ENCODE data around the gene RALGPS1.

RALGPS1 gene

GRCh38 chr9:127029548-127029947 lies 115.0 kb downstream of the RALGPS1 start:
- no peak for DNase-seq

DNA sequence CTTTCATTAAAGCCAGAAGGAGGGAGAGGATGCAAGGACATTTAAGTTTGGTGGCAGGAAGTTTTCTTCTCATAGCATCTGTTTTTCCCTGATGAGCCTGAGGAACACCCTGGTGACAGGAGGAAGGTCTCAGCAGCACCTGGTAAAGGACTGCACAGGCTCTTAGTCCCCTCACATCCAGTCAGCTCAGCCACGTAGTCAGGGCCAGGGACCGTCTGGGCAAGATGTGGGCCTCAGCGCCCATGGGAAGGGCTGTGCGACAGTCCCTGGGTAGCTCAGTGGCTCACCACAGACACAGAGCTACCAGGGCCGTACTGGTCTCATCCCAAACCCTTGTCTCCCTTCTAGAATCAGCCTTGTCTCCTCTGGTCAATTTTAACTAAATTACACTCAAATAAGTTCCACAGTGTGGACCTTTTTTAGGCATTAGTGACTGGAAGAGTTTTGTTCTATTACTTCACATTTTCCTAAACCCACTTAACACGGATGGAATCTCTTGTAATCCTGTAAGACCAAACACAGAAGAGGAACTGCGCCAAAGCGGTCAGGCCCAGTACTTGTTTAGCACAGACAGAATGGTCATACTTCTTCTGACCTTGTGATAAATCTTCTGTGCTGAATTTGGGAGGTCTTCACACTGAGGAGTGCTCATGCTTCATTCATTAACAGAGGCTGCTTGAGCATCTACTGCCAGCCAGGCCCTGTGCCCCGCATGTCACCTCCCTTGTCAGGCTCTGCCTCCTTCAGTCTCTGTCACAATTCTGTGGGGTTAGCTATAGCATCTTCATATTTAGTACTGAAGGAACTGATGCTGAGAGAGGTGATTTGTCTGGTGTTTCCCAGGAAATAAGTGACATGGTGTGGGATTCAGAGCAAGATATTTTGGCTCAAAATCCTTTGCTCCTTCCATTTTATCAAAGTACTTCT lies 116.5 kb downstream of the RALGPS1 start:
- no peak for DNase-seq

- DNase-seq, result no peak
These were observed 117.7 kb downstream of the RALGPS1 start for GRCh38 chr9:127032256-127032655.

DNA sequence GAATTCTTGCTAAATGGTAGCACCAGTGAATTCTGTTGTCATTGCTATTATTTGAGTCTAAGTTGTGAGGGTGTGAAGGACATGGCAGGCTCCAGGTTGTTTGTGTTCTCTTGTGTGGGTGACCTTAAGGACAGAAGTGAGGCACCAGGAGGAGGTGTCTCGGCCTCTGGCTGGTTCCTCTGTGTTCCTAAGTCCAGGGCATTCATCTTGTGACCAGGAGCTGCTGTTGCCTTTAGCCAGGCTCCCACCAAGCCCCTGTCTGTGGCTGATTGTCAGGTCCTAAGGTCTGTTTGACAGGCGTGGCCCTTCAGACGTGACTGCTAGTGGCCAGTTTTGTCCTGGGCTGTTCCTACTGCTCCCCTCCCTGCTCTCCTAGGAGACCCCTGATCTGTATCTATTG lies 118.5 kb downstream of the RALGPS1 start:
- no peak for DNase-seq

- no peak for DNase-seq
These were observed 119.2 kb downstream of the RALGPS1 start for GRCh38 chr9:127033789-127034188.

DNA sequence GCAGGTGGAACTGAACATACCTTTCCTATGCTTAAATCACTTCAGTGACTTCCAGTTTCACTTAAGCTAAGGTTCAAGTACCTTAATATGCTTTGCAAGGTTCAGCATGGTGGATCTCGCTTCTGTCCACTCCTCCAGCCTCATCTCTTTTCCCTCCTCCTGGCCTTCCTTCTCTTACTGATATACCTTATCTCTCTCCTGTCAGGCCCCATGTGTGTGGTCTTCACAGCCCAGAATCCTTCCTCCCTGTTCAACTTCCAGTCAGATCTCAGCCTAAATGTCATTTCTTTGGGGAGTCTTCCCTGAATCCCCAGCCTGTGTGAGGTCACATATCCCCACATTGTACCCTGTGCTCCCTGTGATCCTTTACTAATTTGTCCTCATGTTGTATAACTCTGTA lies 120.1 kb downstream of the RALGPS1 start:
- DNase-seq, result no peak

DNA sequence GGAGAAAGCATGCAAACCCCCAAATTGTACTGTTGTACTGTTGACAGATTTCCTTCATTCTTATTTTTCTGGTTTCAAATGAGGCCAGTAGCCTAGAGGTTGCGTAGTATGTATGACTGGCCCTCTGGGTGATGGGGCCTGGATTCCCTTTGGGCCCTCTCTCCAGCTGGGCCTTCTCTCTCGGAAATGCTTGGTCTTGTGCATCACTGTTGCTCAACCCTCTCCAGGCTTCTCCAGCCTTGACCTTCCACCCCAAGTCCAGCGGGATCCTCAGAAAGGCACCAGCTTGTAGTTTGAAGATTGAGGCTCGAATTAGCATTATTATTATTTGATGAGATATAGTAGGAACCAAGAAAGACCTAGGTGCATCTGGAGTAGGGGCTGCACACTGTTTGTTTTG lies 120.8 kb downstream of the RALGPS1 start:
- DNase-seq, result no peak

- DNase-seq, result no peak
These were observed 121.4 kb downstream of the RALGPS1 start for GRCh38 chr9:127035948-127036347.

- no peak for DNase-seq
These were observed 121.9 kb downstream of the RALGPS1 start for GRCh38 chr9:127036437-127036836.

GRCh38 chr9:127038531-127038930 lies 123.9 kb downstream of the RALGPS1 start:
- DNase-seq, result no peak

DNA sequence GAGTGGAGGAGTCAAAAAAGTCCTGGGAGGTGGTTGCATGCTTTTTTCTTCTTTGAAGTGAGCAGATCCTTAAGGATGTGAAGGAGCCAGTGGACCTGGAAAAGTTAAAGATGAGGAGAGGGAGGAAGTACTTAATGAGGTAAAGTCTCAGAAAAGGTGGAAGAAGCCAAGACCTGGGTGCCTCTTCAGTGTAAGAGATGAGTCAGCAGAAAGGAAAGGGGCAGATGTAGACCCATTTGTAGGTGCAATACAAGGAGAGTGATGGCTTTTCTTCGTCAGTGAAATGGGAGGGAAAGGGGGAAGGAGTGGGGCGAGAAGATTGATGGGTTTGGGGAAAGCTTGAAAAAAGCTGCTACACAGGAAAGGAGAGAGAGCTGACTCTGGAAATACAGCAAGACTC lies 124.9 kb downstream of the RALGPS1 start:
- no peak for DNase-seq

GRCh38 chr9:127045148-127045547 lies 130.6 kb downstream of the RALGPS1 start:
- DNase-seq, result no peak

DNA sequence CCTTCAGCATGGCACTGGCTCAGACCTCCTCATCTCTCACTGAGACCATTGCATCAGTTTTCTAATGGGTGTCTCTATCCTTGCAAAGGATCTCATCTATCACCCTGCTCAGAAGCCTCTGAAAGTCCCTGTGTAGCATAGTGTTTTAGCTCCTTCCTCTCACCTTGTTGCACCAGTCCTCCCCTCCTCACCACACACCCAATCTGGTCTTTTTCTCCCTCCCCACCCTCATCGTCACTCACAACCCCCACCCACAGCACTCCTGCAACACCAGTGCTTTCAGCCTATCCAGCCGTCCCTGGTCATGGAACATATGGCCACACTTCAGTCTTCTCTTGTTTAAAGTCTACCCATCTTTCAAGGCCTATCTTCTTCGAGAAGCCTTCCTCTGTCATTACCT lies 133.4 kb downstream of the RALGPS1 start:
- no peak for DNase-seq

- no peak for DNase-seq
These were observed 134.5 kb downstream of the RALGPS1 start for GRCh38 chr9:127049044-127049443.

DNA sequence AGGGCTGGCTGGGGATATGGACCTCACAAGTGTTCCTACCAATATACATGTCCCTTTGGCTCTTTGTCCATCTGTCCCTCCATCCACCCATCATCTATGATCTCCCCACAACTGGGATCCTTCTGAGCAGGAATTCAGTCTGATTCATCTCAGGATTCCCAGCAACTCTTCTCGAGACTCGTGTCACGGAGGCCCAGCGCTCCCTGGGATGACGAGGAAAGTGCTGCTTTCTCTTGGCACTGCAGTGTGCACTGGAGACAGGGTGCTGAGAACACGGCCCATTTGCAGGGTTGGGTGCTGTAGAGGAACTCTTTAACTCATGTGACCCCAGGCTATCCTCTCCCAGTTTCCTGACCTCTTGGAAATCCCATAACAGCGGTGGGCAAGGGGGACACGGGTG lies 135.0 kb downstream of the RALGPS1 start:
- no peak for DNase-seq

DNA sequence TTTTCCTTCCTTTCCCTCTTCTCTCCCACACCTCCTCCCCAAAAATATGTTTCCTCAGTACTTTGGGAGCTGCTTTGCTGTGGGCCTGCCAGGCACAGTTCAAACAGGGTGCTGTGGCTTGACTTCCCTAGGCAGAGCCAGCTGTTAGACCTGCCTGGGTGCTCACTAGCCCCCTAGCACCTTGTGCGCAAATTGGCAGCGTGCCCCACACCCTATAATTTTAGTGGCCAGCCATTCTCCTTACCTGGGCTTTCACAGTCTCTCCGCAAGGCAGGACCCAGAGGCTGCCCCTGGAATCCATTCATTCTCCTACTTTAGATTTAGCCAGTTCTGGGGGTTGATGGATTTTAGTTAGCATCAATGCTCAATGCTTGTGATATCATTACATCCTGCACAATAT lies 135.6 kb downstream of the RALGPS1 start:
- no peak for DNase-seq

DNA sequence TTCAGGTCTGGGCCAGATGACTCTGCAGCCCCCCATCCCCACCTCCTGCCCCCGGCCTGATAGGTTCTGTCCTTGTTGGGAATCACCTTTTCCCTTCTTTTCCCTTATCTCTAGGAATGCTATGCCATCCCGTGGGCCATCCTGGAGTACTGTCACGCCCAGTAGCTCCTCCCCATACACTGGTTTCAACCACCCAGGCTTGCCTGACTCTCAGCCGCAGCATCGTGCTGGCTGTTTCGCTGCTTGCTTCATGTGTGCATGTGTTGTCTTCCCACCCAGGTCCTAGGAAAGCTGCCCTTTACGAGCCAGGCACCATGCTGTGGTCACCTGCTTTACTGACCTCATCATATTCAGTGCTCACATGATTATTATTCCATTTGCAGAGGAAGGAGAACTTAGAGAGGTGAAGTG lies 136.0 kb downstream of the RALGPS1 start:
- no peak for DNase-seq

- no peak for DNase-seq
These were observed 137.5 kb downstream of the RALGPS1 start for GRCh38 chr9:127051881-127052595.

- DNase-seq, result no peak
These were observed 138.7 kb downstream of the RALGPS1 start for GRCh38 chr9:127053057-127053821.

- DNase-seq, result no peak
These were observed 139.4 kb downstream of the RALGPS1 start for GRCh38 chr9:127053960-127054359.

GRCh38 chr9:127055745-127056402 lies 141.3 kb downstream of the RALGPS1 start:
- DNase-seq, result no peak

DNA sequence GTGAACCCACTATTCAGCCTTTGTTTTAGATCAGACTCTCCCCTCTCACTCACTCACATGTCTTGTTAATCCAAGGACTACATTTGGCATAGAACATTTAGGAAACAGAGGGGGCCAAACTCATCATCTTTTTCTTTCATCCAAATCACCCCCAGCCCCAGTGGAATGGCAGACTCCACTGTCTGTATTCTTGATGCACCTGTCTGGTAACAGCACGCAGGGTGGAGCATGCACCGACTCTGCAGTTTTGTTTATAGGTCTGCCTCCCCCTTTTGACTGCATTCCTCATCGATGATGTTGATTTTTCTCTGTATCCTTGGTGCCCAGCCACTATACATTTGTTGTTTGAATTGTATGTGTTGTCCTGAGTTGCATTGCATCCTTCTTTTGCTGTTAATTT lies 141.9 kb downstream of the RALGPS1 start:
- DNase-seq, result no peak

Measured in GOT3 (cell line).